Measurements from ENCODE around the gene MAN1C1. TPM values are rescaled to one million over a fixed set of nuclear protein-coding genes. Genes with fewer than 3 reads are reported as not detected.
"Not testable (repeated sequence)": the region's sequence is repeated elsewhere in the genome, so short reads cannot be mapped to it uniquely, and the experiment has no call there.

MAN1C1 gene
- polyA plus RNA-seq, 1 donor from 2014 or later, result 1.3 TPM

- H3F3A ChIP-seq (ENCODE audit: insufficient read depth, low read length, poor library complexity, severe bottlenecking), result no peaks in the 10 kb centered on the region
- no peaks in the 10 kb centered on the region for H4K20me1 ChIP-seq (ENCODE audit: insufficient read depth)
- TF ChIP-seq RAD21 (conservative IDR thresholded peaks at IDR 0.05), result no peak
- TF ChIP-seq, protein P1, sequence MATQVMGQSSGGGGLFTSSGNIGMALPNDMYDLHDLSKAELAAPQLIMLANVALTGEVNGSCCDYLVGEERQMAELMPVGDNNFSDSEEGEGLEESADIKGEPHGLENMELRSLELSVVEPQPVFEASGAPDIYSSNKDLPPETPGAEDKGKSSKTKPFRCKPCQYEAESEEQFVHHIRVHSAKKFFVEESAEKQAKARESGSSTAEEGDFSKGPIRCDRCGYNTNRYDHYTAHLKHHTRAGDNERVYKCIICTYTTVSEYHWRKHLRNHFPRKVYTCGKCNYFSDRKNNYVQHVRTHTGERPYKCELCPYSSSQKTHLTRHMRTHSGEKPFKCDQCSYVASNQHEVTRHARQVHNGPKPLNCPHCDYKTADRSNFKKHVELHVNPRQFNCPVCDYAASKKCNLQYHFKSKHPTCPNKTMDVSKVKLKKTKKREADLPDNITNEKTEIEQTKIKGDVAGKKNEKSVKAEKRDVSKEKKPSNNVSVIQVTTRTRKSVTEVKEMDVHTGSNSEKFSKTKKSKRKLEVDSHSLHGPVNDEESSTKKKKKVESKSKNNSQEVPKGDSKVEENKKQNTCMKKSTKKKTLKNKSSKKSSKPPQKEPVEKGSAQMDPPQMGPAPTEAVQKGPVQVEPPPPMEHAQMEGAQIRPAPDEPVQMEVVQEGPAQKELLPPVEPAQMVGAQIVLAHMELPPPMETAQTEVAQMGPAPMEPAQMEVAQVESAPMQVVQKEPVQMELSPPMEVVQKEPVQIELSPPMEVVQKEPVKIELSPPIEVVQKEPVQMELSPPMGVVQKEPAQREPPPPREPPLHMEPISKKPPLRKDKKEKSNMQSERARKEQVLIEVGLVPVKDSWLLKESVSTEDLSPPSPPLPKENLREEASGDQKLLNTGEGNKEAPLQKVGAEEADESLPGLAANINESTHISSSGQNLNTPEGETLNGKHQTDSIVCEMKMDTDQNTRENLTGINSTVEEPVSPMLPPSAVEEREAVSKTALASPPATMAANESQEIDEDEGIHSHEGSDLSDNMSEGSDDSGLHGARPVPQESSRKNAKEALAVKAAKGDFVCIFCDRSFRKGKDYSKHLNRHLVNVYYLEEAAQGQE (IDR thresholded peaks at IDR 0.05; ENCODE audit: borderline replicate concordance), result no peak
- TF ChIP-seq, protein P2, sequence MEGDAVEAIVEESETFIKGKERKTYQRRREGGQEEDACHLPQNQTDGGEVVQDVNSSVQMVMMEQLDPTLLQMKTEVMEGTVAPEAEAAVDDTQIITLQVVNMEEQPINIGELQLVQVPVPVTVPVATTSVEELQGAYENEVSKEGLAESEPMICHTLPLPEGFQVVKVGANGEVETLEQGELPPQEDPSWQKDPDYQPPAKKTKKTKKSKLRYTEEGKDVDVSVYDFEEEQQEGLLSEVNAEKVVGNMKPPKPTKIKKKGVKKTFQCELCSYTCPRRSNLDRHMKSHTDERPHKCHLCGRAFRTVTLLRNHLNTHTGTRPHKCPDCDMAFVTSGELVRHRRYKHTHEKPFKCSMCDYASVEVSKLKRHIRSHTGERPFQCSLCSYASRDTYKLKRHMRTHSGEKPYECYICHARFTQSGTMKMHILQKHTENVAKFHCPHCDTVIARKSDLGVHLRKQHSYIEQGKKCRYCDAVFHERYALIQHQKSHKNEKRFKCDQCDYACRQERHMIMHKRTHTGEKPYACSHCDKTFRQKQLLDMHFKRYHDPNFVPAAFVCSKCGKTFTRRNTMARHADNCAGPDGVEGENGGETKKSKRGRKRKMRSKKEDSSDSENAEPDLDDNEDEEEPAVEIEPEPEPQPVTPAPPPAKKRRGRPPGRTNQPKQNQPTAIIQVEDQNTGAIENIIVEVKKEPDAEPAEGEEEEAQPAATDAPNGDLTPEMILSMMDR (IDR thresholded peaks at IDR 0.05; ENCODE audit: poor library complexity, severe bottlenecking), result no peak
- TF ChIP-seq SMC3 (conservative IDR thresholded peaks at IDR 0.05; ENCODE audit: poor library complexity), result no peak
- TF ChIP-seq EP300 (conservative IDR thresholded peaks at IDR 0.05; ENCODE audit: poor library complexity, severe bottlenecking), result no peak
- no peak for TF ChIP-seq MXI1 (conservative IDR thresholded peaks at IDR 0.05; ENCODE audit: poor library complexity, severe bottlenecking)
- no peak for TF ChIP-seq TAF1 (IDR thresholded peaks at IDR 0.05; ENCODE audit: low read depth)
- no peak for TF ChIP-seq POLR2AphosphoS5 (IDR thresholded peaks at IDR 0.05)
- no peak for TF ChIP-seq EZH2 (IDR thresholded peaks at IDR 0.05; ENCODE audit: borderline replicate concordance, insufficient read depth, low read length, poor library complexity, severe bottlenecking)
- H3K27ac ChIP-seq (ENCODE audit: low read length), result no peak overlapping the region
- no peaks in the 10 kb centered on the region for H3K36me3 ChIP-seq (ENCODE audit: insufficient read depth, low read length)
- peaks cover 3% of the 10 kb centered on the region for H3K9me3 ChIP-seq (ENCODE audit: low read length)
- H3K9ac ChIP-seq (ENCODE audit: low read length), result no peak overlapping the region
- no peaks in the 10 kb centered on the region for H3K9me2 ChIP-seq (ENCODE audit: insufficient read depth, low read length)
- H3K27me3 ChIP-seq (ENCODE audit: insufficient read depth, low read depth, low read length), result no peaks in the 10 kb centered on the region
- H3K4me2 ChIP-seq (ENCODE audit: low read length), result no peak overlapping the region
- H3K4me3 ChIP-seq (ENCODE audit: low read length), result no peak overlapping the region
- no peaks in the 10 kb centered on the region for H3K79me2 ChIP-seq (replicated peaks; ENCODE audit: insufficient read depth, low read length)
- no peak overlapping the region for H2AFZ ChIP-seq (ENCODE audit: low read depth, low read length)
Measured at GRCh38 chr1:25599969-25600610, 16.5 kb upstream of the MAN1C1 start.

DNA sequence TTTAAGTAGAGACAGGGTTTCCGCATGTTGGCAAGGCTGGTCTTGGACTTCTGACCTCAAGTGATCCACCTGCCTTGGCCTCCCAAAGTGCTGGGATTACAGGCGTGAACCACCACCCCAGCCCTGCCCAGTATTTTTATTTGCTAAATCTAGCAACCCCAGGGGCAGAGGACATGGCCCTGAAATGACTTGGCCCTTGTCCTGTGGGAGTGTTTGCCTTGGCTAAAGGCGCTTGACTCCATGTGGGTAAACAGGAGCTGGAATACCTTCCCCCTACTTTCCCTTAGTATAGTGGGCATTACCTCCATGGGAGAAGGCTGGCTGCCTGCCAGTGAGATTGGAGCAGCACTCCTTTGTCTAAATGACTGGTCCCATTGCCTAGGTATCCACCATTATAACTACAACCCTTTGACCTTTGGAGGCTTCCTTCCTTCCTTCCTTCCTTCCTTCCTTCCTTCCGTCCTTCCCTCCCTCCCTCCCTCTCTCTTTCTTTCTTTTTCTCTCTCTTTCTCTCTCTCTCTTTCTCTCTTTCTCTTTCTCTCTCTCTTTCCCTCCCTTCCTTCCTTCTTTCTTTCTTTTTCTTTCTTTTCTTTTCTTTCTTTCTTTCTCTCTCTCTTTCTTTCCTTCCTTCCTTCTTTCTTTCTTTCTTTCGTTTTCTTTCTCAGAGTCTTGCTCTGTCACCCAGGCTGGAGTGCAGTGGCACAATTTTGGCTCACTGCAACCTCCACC lies 15.5 kb upstream of the MAN1C1 start:
- not testable (repeated sequence) for H3K9me3 ChIP-seq (ENCODE audit: low read length); H3K9me2 ChIP-seq (ENCODE audit: insufficient read depth, low read length); H3K27ac ChIP-seq (ENCODE audit: low read length); H3F3A ChIP-seq (ENCODE audit: insufficient read depth, low read length, poor library complexity, severe bottlenecking); H3K79me2 ChIP-seq (replicated peaks; ENCODE audit: insufficient read depth, low read length); H3K36me3 ChIP-seq (ENCODE audit: insufficient read depth, low read length); H3K4me2 ChIP-seq (ENCODE audit: low read length); H3K4me3 ChIP-seq (ENCODE audit: low read length); H2AFZ ChIP-seq (ENCODE audit: low read depth, low read length); H3K9ac ChIP-seq (ENCODE audit: low read length); H3K27me3 ChIP-seq (ENCODE audit: insufficient read depth, low read depth, low read length); H4K20me1 ChIP-seq (ENCODE audit: insufficient read depth)

GRCh38 chr1:25603779-25604538 lies 12.6 kb upstream of the MAN1C1 start:
- H3K36me3 ChIP-seq (ENCODE audit: insufficient read depth, low read length); H3K9me2 ChIP-seq (ENCODE audit: insufficient read depth, low read length); H3K9me3 ChIP-seq (ENCODE audit: low read length); H4K20me1 ChIP-seq (ENCODE audit: insufficient read depth); H3K79me2 ChIP-seq (replicated peaks; ENCODE audit: insufficient read depth, low read length); H3F3A ChIP-seq (ENCODE audit: insufficient read depth, low read length, poor library complexity, severe bottlenecking); H3K27me3 ChIP-seq (ENCODE audit: insufficient read depth, low read depth, low read length); H3K9ac ChIP-seq (ENCODE audit: low read length); H3K27ac ChIP-seq (ENCODE audit: low read length); H3K4me2 ChIP-seq (ENCODE audit: low read length); H2AFZ ChIP-seq (ENCODE audit: low read depth, low read length); H3K4me3 ChIP-seq (ENCODE audit: low read length): not testable (repeated sequence)
